ENCODE results near the gene LGR5.

- no peak for TF ChIP-seq EZH2 (IDR thresholded peaks at IDR 0.05; ENCODE audit: low read length)
- TF ChIP-seq, protein P1, sequence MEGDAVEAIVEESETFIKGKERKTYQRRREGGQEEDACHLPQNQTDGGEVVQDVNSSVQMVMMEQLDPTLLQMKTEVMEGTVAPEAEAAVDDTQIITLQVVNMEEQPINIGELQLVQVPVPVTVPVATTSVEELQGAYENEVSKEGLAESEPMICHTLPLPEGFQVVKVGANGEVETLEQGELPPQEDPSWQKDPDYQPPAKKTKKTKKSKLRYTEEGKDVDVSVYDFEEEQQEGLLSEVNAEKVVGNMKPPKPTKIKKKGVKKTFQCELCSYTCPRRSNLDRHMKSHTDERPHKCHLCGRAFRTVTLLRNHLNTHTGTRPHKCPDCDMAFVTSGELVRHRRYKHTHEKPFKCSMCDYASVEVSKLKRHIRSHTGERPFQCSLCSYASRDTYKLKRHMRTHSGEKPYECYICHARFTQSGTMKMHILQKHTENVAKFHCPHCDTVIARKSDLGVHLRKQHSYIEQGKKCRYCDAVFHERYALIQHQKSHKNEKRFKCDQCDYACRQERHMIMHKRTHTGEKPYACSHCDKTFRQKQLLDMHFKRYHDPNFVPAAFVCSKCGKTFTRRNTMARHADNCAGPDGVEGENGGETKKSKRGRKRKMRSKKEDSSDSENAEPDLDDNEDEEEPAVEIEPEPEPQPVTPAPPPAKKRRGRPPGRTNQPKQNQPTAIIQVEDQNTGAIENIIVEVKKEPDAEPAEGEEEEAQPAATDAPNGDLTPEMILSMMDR (optimal IDR thresholded peaks at IDR 0.05 in 1 of 3, IDR thresholded peaks at IDR 0.05 in 1 of 3, conservative IDR thresholded peaks at IDR 0.05 in 1 of 3; ENCODE audit: extremely low read depth in 1 of 3, insufficient read depth in 2 of 3, low read length in 3 of 3): no peak
These were observed 6.7 kb upstream of the LGR5 start for GRCh38 chr12:71432936-71433335.
